Measurements from ENCODE around the gene TCF23.

TCF23 gene

GRCh38 chr2:27128668-27129571 is 19.9 kb upstream of the TCF23 start:
- Histone ChIP-seq H3K9ac (ENCODE audit: low read length in 2 of 2) (no peak overlapping the region), H3K36me3 (ENCODE audit: control insufficient read depth in 2 of 2, insufficient read depth in 2 of 2, low read length in 2 of 2) (peaks cover 21 to 28% of the 10 kb centered on the region in 2 donors), H3K4me1 (ENCODE audit: control insufficient read depth, insufficient read depth, low read length) (peaks cover 18% of the 10 kb centered on the region), H3K9me3 (ENCODE audit: control insufficient read depth in 2 of 2, low read length in 2 of 2) (no peaks in the 10 kb centered on the region), H3K27me3 (ENCODE audit: control insufficient read depth in 1 of 2, insufficient read depth in 2 of 2, low read length in 2 of 2) (no peaks in the 10 kb centered on the region), H3K27ac (ENCODE audit: low read length) (no peak overlapping the region), H3K4me3 (ENCODE audit: low read length in 2 of 2) (no peak overlapping the region)

GRCh38 chr2:27130396-27130795 is 18.4 kb upstream of the TCF23 start:
- Histone ChIP-seq H3K27me3 (ENCODE audit: control insufficient read depth in 1 of 2, insufficient read depth in 2 of 2, low read length in 2 of 2) (no peaks in the 10 kb centered on the region), H3K36me3 (ENCODE audit: control insufficient read depth in 2 of 2, insufficient read depth in 2 of 2, low read length in 2 of 2) (peaks cover 21 to 28% of the 10 kb centered on the region in 2 donors), H3K4me1 (ENCODE audit: control insufficient read depth, insufficient read depth, low read length) (peaks cover 18% of the 10 kb centered on the region), H3K9me3 (ENCODE audit: control insufficient read depth in 2 of 2, low read length in 2 of 2) (no peaks in the 10 kb centered on the region), H3K9ac (ENCODE audit: low read length in 2 of 2) (no peak overlapping the region), H3K4me3 (ENCODE audit: low read length in 2 of 2) (no peak overlapping the region), H3K27ac (ENCODE audit: low read length) (no peak overlapping the region)

- Histone ChIP-seq H3K27me3 (ENCODE audit: control insufficient read depth in 1 of 2, insufficient read depth in 2 of 2, low read length in 2 of 2) (no peaks in the 10 kb centered on the region), H3K4me1 (ENCODE audit: control insufficient read depth, insufficient read depth, low read length) (peaks cover 18% of the 10 kb centered on the region), H3K9ac (ENCODE audit: low read length in 2 of 2) (no peak overlapping the region), H3K4me3 (ENCODE audit: low read length in 2 of 2) (no peak overlapping the region), H3K9me3 (ENCODE audit: control insufficient read depth in 2 of 2, low read length in 2 of 2) (no peaks in the 10 kb centered on the region), H3K27ac (ENCODE audit: low read length) (no peak overlapping the region), H3K36me3 (ENCODE audit: control insufficient read depth in 2 of 2, insufficient read depth in 2 of 2, low read length in 2 of 2) (peaks cover 21 to 28% of the 10 kb centered on the region in 2 donors)
Measured at GRCh38 chr2:27131429-27131828, 17.4 kb upstream of the TCF23 start.

- no peak overlapping the region for H3K27ac ChIP-seq (ENCODE audit: low read length)
- no peaks in the 10 kb centered on the region for H3K27me3 ChIP-seq (ENCODE audit: control insufficient read depth in 1 of 2, insufficient read depth in 2 of 2, low read length in 2 of 2)
- no peaks in the 10 kb centered on the region for H3K9me3 ChIP-seq (ENCODE audit: control insufficient read depth in 2 of 2, low read length in 2 of 2)
- peak overlapping the region; percentile 85 to 88 for H3K4me3 ChIP-seq (ENCODE audit: low read length in 2 of 2)
- peaks cover 21 to 28% of the 10 kb centered on the region in 2 donors for H3K36me3 ChIP-seq (ENCODE audit: control insufficient read depth in 2 of 2, insufficient read depth in 2 of 2, low read length in 2 of 2)
- peaks cover 18% of the 10 kb centered on the region for H3K4me1 ChIP-seq (ENCODE audit: control insufficient read depth, insufficient read depth, low read length)
- peak overlapping the region; percentile 87 to 90 for H3K9ac ChIP-seq (ENCODE audit: low read length in 2 of 2)
Measured at GRCh38 chr2:27133195-27133875, 15.5 kb upstream of the TCF23 start.

- Histone ChIP-seq H3K27ac (ENCODE audit: low read length) (peak within 1 kb of the TSS; percentile 71), H3K36me3 (ENCODE audit: control insufficient read depth in 2 of 2, insufficient read depth in 2 of 2, low read length in 2 of 2) (peaks cover 18 to 26% of the 10 kb centered on the region in 2 donors), H3K9me3 (ENCODE audit: control insufficient read depth in 2 of 2, low read length in 2 of 2) (no peaks in the 10 kb centered on the region), H3K4me1 (ENCODE audit: control insufficient read depth, insufficient read depth, low read length) (peaks cover 18% of the 10 kb centered on the region), H3K27me3 (ENCODE audit: control insufficient read depth in 1 of 2, insufficient read depth in 2 of 2, low read length in 2 of 2) (no peaks in the 10 kb centered on the region), H3K9ac (ENCODE audit: low read length in 2 of 2) (peak within 1 kb of the TSS; percentile 87 to 90), H3K4me3 (ENCODE audit: low read length in 2 of 2) (peak within 1 kb of the TSS; percentile 85 to 88)
Measured at GRCh38 chr2:27133905-27134780, 14.7 kb upstream of the TCF23 start, which contains the start of gene PREB. PREB (minus strand) TSS chr2:27134636; CDS start chr2:27134421, 215 bp downstream.

GRCh38 chr2:27134781-27135477 is 13.9 kb upstream of the TCF23 start:
- Histone ChIP-seq H3K9ac (ENCODE audit: low read length in 2 of 2) (peak overlapping the region in 1 of 2 donors; percentile 87), H3K27ac (ENCODE audit: low read length) (peak overlapping the region; percentile 71)

GRCh38 chr2:27135478-27135955 is 13.3 kb upstream of the TCF23 start:
- Histone ChIP-seq H3K36me3 (ENCODE audit: control insufficient read depth in 2 of 2, insufficient read depth in 2 of 2, low read length in 2 of 2) (peaks cover 13 to 19% of the 10 kb centered on the region in 2 donors), H3K4me3 (ENCODE audit: low read length in 2 of 2) (no peak overlapping the region), H3K9me3 (ENCODE audit: control insufficient read depth in 2 of 2, low read length in 2 of 2) (no peaks in the 10 kb centered on the region), H3K27ac (ENCODE audit: low read length) (no peak overlapping the region), H3K27me3 (ENCODE audit: control insufficient read depth in 1 of 2, insufficient read depth in 2 of 2, low read length in 2 of 2) (no peaks in the 10 kb centered on the region), H3K9ac (ENCODE audit: low read length in 2 of 2) (no peak overlapping the region), H3K4me1 (ENCODE audit: control insufficient read depth, insufficient read depth, low read length) (peaks cover 18% of the 10 kb centered on the region)

More at GRCh38 chr2:27134781-27135477, 13.9 kb upstream of the TCF23 start:
- Histone ChIP-seq H3K4me3 (ENCODE audit: low read length in 2 of 2) (peak overlapping the region; percentile 85 to 88), H3K27me3 (ENCODE audit: control insufficient read depth in 1 of 2, insufficient read depth in 2 of 2, low read length in 2 of 2) (no peaks in the 10 kb centered on the region), H3K36me3 (ENCODE audit: control insufficient read depth in 2 of 2, insufficient read depth in 2 of 2, low read length in 2 of 2) (peaks cover 13 to 24% of the 10 kb centered on the region in 2 donors), H3K4me1 (ENCODE audit: control insufficient read depth, insufficient read depth, low read length) (peaks cover 18% of the 10 kb centered on the region), H3K9me3 (ENCODE audit: control insufficient read depth in 2 of 2, low read length in 2 of 2) (no peaks in the 10 kb centered on the region)

- H3K9ac ChIP-seq (ENCODE audit: low read length in 2 of 2) = no peak overlapping the region
- peaks cover 18% of the 10 kb centered on the region for H3K4me1 ChIP-seq (ENCODE audit: control insufficient read depth, insufficient read depth, low read length)
- no peak overlapping the region for H3K4me3 ChIP-seq (ENCODE audit: low read length in 2 of 2)
- no peaks in the 10 kb centered on the region for H3K27me3 ChIP-seq (ENCODE audit: control insufficient read depth in 1 of 2, insufficient read depth in 2 of 2, low read length in 2 of 2)
- H3K36me3 ChIP-seq (ENCODE audit: control insufficient read depth in 2 of 2, insufficient read depth in 2 of 2, low read length in 2 of 2) = peaks cover 2 to 7% of the 10 kb centered on the region in 2 donors
- H3K27ac ChIP-seq (ENCODE audit: low read length) = no peak overlapping the region
- no peaks in the 10 kb centered on the region for H3K9me3 ChIP-seq (ENCODE audit: control insufficient read depth in 2 of 2, low read length in 2 of 2)
Measured at GRCh38 chr2:27136751-27137150, 12.1 kb upstream of the TCF23 start.

GRCh38 chr2:27137322-27137935 is 11.4 kb upstream of the TCF23 start:
- H3K4me3 ChIP-seq (ENCODE audit: low read length in 2 of 2) = no peak overlapping the region
- H3K9me3 ChIP-seq (ENCODE audit: control insufficient read depth in 2 of 2, low read length in 2 of 2) = no peaks in the 10 kb centered on the region
- H3K36me3 ChIP-seq (ENCODE audit: control insufficient read depth in 2 of 2, insufficient read depth in 2 of 2, low read length in 2 of 2) = peaks cover 0 to under 1% of the 10 kb centered on the region in 2 donors
- no peaks in the 10 kb centered on the region for H3K27me3 ChIP-seq (ENCODE audit: control insufficient read depth in 1 of 2, insufficient read depth in 2 of 2, low read length in 2 of 2)
- peaks cover 16% of the 10 kb centered on the region for H3K4me1 ChIP-seq (ENCODE audit: control insufficient read depth, insufficient read depth, low read length)
- no peak overlapping the region for H3K27ac ChIP-seq (ENCODE audit: low read length)
- H3K9ac ChIP-seq (ENCODE audit: low read length in 2 of 2) = no peak overlapping the region
